Sigmoid colon (tissue), 7 donors: Measurements from ENCODE around the gene C16orf92. TPM values are rescaled to one million over a fixed set of nuclear protein-coding genes. Genes with fewer than 3 reads are reported as not detected.

Source experiments
- DNase-seq: peaks from one replicate; pipeline ENCODE4 v3.0.0-alpha.2; 2019
- H3K27ac ChIP-seq, 4 donors: fragments of 200-600 bp; sonication (generic); one replicate each; pipeline ENCODE4 v1.5.1; 2016 to 2019; ENCODE audit warnings: mild to moderate bottlenecking in 1 of 4
- H3K27me3 ChIP-seq, 3 donors: fragments of 200-600 bp; sonication (generic); one replicate each; pipeline ENCODE4 v1.5.1; 2019; ENCODE audit warnings: mild to moderate bottlenecking in 1 of 3
- H3K36me3 ChIP-seq, 4 donors: fragments of 200-600 bp; sonication (generic); one replicate each; pipeline ENCODE4 v1.5.1; 2016 to 2019
- H3K4me1 ChIP-seq, 4 donors: fragments of 200-600 bp; sonication (generic); one replicate each; pipeline ENCODE4 v1.5.1; 2017 to 2019
- H3K4me3 ChIP-seq, 4 donors: fragments of 200-600 bp; sonication (generic); one replicate each; pipeline ENCODE4 v1.5.1; 2017 to 2019; ENCODE audit warnings: mild to moderate bottlenecking in 2 of 4, moderate library complexity in 1 of 4
- H3K9me3 ChIP-seq, 4 donors: fragments of 200-600 bp in 3 of 4; sonication (generic) in 3 of 4; one replicate each; pipeline versions ENCODE4 v1.5.1 to v1.6.1; 2013 to 2019
- EP300 ChIP-seq, 4 donors: sonication (generic); formaldehyde crosslinking; IDR thresholded peaks; one replicate each; pipeline ENCODE4 v1.6.1; 2017; ENCODE audit warnings: antibody characterized with exemption in 4 of 4
- POLR2A ChIP-seq, 2 donors: fragments of 450-650 bp; IDR thresholded peaks; one replicate each; pipeline ENCODE4 v1.6.1; 2016; ENCODE audit warnings: antibody characterized with exemption in 2 of 2, mild to moderate bottlenecking in 2 of 2, moderate library complexity in 2 of 2
- POLR2AphosphoS5 ChIP-seq, 4 donors: sonication (generic); formaldehyde crosslinking; IDR thresholded peaks; one replicate each; pipeline ENCODE4 v1.6.1; 2017; ENCODE audit warnings: antibody characterized with exemption in 4 of 4
- WGBS, 2 donors: extraction: QIAGEN DNeasy Blood & Tissue Kit; methylation state at CpG; one replicate each; pipeline ENCODE4 v1.1.7; 2013; 5-methylcytosine and 5-hydroxymethylcytosine counted together
- intact Hi-C: fragments of 100-400 bp; cut with DNase I; formaldehyde crosslinking; loops from one replicate; pipeline ENCODE4 v1.15.1; 2023
- polyA plus RNA-seq, 3 donors: library from polyadenylated mRNA; stranded (reverse); fragments of 200-250 nt; gene quantifications; one replicate each; pipeline ENCODE4 v1.2.3, GENCODE V29; 2013
- total RNA-seq, 4 donors: library from RNA; depleted of rRNA; stranded (reverse); fragments of >200 nt; gene quantifications; one replicate each; pipeline ENCODE4 v1.1.0, GENCODE V29; 2016
- TF ChIP-seq, protein P1 (sequence below), 4 experiments: fragments of 450-650 bp in 3 of 4; fragments of 200-600 bp in 1 of 4; IDR thresholded peaks; one replicate each; pipeline ENCODE4 v1.5.1; 2016 to 2019; ENCODE audit warnings: antibody characterized with exemption in 4 of 4, mild to moderate bottlenecking in 3 of 4, moderate library complexity in 2 of 4
- donor health status: healthy with polysubstance abuse.
- donor health status: Bipolar disorder and iron deficiency.
- donor health status: healthy.

C16orf92 gene
- total and polyA plus RNA-seq, 7 donors = not detected

DNA sequence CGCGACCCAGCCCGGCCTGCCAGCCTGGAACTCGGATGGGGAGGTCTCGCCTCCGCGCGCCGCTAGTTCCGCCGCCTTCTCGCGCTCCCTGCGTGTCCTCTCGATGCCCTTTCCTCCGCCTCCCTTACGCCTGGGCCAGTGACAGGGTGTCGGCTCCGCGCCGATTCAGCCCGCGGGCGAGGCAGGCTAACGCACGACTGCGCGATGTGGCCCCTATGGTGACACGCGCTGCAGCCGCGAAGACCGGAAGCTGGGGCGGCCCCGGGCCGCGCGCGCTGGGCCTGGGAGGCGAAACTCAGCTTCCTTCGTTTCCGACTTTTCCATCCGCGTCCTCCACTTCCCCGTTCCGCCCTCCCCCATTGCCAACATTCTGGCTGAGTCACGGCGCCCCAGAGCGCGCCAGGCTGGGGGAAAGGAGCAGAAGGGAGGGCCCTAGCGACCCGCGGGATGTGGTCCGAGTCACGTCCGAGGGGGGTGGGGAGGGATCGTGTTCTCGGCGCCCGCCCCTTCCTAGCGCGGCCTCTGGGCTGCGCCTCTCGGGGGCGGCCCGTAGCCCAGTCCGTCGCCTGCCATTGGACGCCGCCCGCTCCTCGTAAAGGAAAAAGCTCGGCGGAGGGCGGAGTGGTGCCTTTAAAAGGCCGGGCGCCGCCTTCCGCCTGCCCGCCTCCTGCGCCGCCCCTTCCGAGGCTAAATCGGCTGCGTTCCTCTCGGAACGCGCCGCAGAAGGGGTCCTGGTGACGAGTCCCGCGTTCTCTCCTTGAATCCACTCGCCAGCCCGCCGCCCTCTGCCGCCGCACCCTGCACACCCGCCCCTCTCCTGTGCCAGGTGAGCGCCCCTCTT lies 42.3 kb downstream of the C16orf92 start, which contains the start of gene ALDOA:
Gene ALDOA (plus strand): TSS at position 659 of the 841 bp plus-strand sequence. CDS start 1,138 bp downstream, outside the sequence.
- Histone ChIP-seq H3K27me3 (no peaks in the 10 kb centered on the region), H3K4me3 (peak within 1 kb of the TSS; percentile 73 to 98 (median 82)), H3K9me3 (no peaks in the 10 kb centered on the region), H3K27ac (peak within 1 kb of the TSS; percentile 96 to 100 (median 98)), H3K36me3 (peaks cover 28 to 33% (median 31%) of the 10 kb centered on the region in 4 donors), H3K4me1 (peaks cover 0 to 57% (median 49%) of the 10 kb centered on the region in 4 donors)
- peak; percentile 99 for DNase-seq
- 0% methylated on average over 99 of the region's 99 CpGs for whole genome bisulfite sequencing, 2 donors
- TF ChIP-seq EP300 (IDR thresholded peaks at IDR 0.05) (peak in 2 of 4 donors; percentile 49 to 77), POLR2A (IDR thresholded peaks at IDR 0.05) (peak; percentile 99), POLR2AphosphoS5 (IDR thresholded peaks at IDR 0.05) (peak; percentile 96 to 99 (median 98))
- TF ChIP-seq, protein P1, sequence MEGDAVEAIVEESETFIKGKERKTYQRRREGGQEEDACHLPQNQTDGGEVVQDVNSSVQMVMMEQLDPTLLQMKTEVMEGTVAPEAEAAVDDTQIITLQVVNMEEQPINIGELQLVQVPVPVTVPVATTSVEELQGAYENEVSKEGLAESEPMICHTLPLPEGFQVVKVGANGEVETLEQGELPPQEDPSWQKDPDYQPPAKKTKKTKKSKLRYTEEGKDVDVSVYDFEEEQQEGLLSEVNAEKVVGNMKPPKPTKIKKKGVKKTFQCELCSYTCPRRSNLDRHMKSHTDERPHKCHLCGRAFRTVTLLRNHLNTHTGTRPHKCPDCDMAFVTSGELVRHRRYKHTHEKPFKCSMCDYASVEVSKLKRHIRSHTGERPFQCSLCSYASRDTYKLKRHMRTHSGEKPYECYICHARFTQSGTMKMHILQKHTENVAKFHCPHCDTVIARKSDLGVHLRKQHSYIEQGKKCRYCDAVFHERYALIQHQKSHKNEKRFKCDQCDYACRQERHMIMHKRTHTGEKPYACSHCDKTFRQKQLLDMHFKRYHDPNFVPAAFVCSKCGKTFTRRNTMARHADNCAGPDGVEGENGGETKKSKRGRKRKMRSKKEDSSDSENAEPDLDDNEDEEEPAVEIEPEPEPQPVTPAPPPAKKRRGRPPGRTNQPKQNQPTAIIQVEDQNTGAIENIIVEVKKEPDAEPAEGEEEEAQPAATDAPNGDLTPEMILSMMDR (IDR thresholded peaks at IDR 0.05) = no peak
- intact Hi-C loops = loop anchor here (5.0 kb wide), 1 partner anchor 253 kb away; the partner anchor contains the start of gene PRRT2

DNA sequence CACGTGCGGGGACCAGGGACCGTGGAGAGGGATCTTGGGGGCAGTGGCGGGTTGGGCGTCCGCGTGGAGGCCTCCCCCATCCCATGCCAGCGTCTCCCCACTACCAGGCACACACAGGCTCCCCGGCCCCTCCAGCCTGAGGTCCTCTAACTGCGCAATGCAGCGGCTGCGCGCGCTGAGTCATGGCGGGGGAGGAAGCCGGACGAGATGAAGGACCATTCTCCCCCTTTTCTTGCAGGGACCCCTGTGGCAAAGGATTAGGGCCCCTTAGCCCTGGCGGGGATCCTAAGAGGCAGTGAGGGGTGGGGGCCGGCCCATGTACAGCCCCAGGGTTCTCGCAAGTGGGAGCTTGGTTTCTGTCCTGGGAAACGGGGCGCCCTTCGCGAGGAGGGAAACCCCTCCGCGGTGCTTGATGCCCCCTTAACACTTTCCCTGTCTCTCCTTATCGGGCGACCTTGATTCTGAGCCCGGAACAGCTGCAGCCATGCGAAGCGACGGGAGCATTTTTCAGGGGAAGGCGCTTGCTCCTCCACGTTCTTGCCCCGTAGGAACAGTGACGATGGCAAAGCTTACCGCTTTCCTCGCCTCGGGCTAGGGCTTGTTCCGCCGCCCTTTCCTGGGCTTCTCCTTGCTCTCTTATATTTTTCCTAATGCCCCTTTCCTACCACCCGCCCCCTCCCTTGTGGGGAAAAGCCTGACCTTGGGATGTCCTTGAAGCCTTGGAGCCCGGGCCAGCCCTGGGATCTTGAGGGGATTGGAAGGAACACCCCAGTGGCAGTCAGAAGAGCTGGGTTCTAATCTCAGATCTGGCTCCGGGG lies 43.2 kb downstream of the C16orf92 start:
- intact Hi-C loops = loop anchor here (5.0 kb wide), 1 partner anchor 254 kb away; the partner anchor contains the start of gene PRRT2
- H3K9me3 ChIP-seq = no peaks in the 10 kb centered on the region
- WGBS, 2 donors = 1% methylated on average over 44 of the region's 44 CpGs
- peak overlapping the region; percentile 96 to 100 (median 98) for H3K27ac ChIP-seq
- no peaks in the 10 kb centered on the region for H3K27me3 ChIP-seq
- H3K36me3 ChIP-seq = peaks cover 36 to 41% (median 38%) of the 10 kb centered on the region in 4 donors
- no peak for DNase-seq
- no peak for TF ChIP-seq EP300 (IDR thresholded peaks at IDR 0.05)
- TF ChIP-seq POLR2A (IDR thresholded peaks at IDR 0.05) = peak in 1 of 2 donors; percentile 11
- peaks cover 0 to 62% (median 55%) of the 10 kb centered on the region in 4 donors for H3K4me1 ChIP-seq
- peak overlapping the region; percentile 73 to 98 (median 82) for H3K4me3 ChIP-seq

DNA sequence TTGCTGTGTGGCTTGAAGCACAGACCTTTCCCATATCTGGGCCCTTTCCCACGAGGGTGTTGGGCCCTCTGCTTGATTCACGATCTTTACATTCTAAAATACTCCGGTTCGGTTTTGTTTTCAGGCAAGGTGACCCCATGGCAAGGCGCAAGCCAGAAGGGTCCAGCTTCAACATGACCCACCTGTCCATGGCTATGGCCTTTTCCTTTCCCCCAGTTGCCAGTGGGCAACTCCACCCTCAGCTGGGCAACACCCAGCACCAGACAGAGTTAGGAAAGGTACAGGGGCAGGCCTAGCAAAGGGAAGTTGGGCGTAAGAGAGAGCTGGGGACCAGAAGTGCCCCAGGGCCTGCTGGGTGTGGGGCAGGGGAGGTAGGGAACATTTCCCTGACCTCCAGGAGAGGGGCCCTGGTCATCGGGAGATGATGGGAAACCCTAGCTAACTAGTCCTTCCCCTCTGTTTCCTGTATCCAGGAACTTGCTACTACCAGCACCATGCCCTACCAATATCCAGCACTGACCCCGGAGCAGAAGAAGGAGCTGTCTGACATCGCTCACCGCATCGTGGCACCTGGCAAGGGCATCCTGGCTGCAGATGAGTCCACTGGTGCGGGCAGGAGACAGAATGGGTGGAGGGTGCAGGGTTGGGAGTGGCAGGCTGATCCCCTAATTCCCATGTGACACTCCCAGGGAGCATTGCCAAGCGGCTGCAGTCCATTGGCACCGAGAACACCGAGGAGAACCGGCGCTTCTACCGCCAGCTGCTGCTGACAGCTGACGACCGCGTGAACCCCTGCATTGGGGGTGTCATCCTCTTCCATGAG lies 44.0 kb downstream of the C16orf92 start:
- Histone ChIP-seq H3K9me3 (no peaks in the 10 kb centered on the region), H3K4me1 (peaks cover 0 to 62% (median 58%) of the 10 kb centered on the region in 4 donors), H3K27ac (peak overlapping the region; percentile 96 to 100 (median 98)), H3K27me3 (no peaks in the 10 kb centered on the region), H3K36me3 (peaks cover 44 to 50% (median 45%) of the 10 kb centered on the region in 4 donors), H3K4me3 (peak overlapping the region; percentile 73 to 98 (median 82))
- no peak for TF ChIP-seq POLR2AphosphoS5 (IDR thresholded peaks at IDR 0.05)
- no peak for TF ChIP-seq EP300 (IDR thresholded peaks at IDR 0.05)
- no peak for TF ChIP-seq POLR2A (IDR thresholded peaks at IDR 0.05)
- TF ChIP-seq, protein P1 (IDR thresholded peaks at IDR 0.05) = no peak
- intact Hi-C loops = loop anchor here (5.0 kb wide), 1 partner anchor 255 kb away; the partner anchor contains the start of gene PRRT2
- DNase-seq = peak; percentile 77
- WGBS, 2 donors = 14 to 49% methylated on average over 21 of the region's 21 CpGs

DNA sequence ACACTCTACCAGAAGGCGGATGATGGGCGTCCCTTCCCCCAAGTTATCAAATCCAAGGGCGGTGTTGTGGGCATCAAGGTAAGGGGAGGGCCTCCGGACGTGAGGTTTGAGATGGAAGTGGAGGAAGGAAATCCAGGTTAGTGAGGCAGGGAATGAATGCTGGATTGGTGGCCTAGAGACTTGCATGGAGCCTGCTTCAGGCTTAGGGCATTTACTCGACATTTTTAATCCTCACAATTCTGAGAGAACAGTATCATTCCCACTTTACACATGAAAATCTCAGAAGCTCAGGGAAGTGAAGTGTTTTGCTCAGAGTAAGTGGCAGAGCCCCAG lies 44.6 kb downstream of the C16orf92 start:
- peaks cover 0 to 62% (median 58%) of the 10 kb centered on the region in 4 donors for H3K4me1 ChIP-seq
- H3K36me3 ChIP-seq = peaks cover 47 to 55% (median 50%) of the 10 kb centered on the region in 4 donors
- peak overlapping the region; percentile 96 to 100 (median 98) for H3K27ac ChIP-seq
- no peaks in the 10 kb centered on the region for H3K27me3 ChIP-seq
- H3K9me3 ChIP-seq = no peaks in the 10 kb centered on the region
- TF ChIP-seq POLR2A (IDR thresholded peaks at IDR 0.05) = no peak
- no peak for TF ChIP-seq EP300 (IDR thresholded peaks at IDR 0.05)
- TF ChIP-seq, protein P1 (IDR thresholded peaks at IDR 0.05) = no peak
- no peak for TF ChIP-seq POLR2AphosphoS5 (IDR thresholded peaks at IDR 0.05)
- intact Hi-C loops = loop anchor here (5.0 kb wide), 1 partner anchor 255 kb away; the partner anchor contains the start of gene PRRT2
- WGBS, 2 donors = 53 to 80% methylated on average over 6 of the region's 6 CpGs
- no peak for DNase-seq
- H3K4me3 ChIP-seq = peak overlapping the region; percentile 73 to 98 (median 82)
